ENCODE measurements around the gene ITLN2. TPM values are rescaled to one million over a fixed set of nuclear protein-coding genes. Genes with fewer than 3 reads are reported as not detected.

ITLN2 gene
- total and polyA plus RNA-seq, 11 donors = 0.15 to 4.1 (median 0.34) TPM; not detected in 7

DNA sequence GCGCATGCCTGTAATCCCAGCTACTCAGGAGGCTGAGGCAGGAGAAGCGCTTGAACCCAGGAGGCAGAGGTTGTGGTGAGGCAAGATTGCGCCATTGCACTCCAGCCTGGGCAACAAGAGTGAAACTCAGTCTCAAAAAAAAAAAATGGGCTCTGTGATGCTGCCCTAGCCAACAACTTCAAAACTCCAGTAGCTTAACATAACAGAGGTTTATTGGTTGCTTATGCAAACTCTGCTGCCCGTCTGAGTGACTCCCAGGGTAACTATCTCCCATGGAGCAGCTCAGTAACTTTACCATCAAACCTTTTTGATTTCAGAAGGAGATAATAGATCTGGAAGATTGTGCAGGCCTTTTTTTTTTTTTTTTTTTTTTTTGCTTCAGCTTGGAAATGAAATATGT lies 18.9 kb upstream of the ITLN2 start:
- no peaks in the 10 kb centered on the region for H3K4me1 ChIP-seq
- TF ChIP-seq, protein P1, sequence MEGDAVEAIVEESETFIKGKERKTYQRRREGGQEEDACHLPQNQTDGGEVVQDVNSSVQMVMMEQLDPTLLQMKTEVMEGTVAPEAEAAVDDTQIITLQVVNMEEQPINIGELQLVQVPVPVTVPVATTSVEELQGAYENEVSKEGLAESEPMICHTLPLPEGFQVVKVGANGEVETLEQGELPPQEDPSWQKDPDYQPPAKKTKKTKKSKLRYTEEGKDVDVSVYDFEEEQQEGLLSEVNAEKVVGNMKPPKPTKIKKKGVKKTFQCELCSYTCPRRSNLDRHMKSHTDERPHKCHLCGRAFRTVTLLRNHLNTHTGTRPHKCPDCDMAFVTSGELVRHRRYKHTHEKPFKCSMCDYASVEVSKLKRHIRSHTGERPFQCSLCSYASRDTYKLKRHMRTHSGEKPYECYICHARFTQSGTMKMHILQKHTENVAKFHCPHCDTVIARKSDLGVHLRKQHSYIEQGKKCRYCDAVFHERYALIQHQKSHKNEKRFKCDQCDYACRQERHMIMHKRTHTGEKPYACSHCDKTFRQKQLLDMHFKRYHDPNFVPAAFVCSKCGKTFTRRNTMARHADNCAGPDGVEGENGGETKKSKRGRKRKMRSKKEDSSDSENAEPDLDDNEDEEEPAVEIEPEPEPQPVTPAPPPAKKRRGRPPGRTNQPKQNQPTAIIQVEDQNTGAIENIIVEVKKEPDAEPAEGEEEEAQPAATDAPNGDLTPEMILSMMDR (IDR thresholded peaks at IDR 0.05) = no peak
- no peak for TF ChIP-seq POLR2A (IDR thresholded peaks at IDR 0.05)
- DNase-seq (no peak), ATAC-seq (no peak)
- H3K4me3 ChIP-seq = no peak overlapping the region
- WGBS, 4 donors = 83 to 91% (median 87%) methylated on average over 4 of the region's 4 CpGs
- peaks cover 0 to 15% (median 3%) of the 10 kb centered on the region in 9 donors for H3K27me3 ChIP-seq
- H3K9me3 ChIP-seq = no peaks in the 10 kb centered on the region
- no peaks in the 10 kb centered on the region for H3K36me3 ChIP-seq
- no peak overlapping the region for H3K27ac ChIP-seq
- intact Hi-C loops (cut with DNase I) = no loop called here

DNA sequence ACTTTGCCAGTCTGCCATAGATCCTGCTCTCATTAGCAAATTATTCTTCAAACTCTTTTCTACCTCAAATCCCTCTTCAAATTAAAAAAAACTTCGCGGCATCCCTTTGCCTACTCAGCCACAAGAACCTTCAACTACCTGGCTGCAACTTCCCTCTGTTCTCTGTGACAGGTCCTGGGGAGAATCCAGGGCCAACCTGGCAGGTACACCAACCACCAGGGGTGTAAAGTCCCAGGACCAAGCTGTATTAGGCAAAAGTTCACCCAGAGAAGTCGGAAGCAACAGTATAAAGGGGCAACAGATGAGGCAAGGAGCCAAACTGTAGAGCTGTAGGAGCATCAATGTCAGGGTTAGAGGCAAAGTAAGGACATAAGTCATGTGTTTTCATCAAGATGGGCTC lies 18.3 kb upstream of the ITLN2 start:
- intact Hi-C loops (cut with DNase I) = no loop called here
- no peak overlapping the region for H3K4me3 ChIP-seq
- WGBS, 4 donors = 46 to 80% (median 52%) methylated on average over 3 of the region's 3 CpGs
- no peak for TF ChIP-seq POLR2A (IDR thresholded peaks at IDR 0.05)
- TF ChIP-seq, protein P1 (IDR thresholded peaks at IDR 0.05) = no peak
- DNase-seq = no peak
- no peak for ATAC-seq
- no peaks in the 10 kb centered on the region for H3K4me1 ChIP-seq
- H3K27me3 ChIP-seq = peaks cover 0 to 14% (median 3%) of the 10 kb centered on the region in 9 donors
- no peak overlapping the region for H3K27ac ChIP-seq
- H3K36me3 ChIP-seq = no peaks in the 10 kb centered on the region
- H3K9me3 ChIP-seq = no peaks in the 10 kb centered on the region

DNA sequence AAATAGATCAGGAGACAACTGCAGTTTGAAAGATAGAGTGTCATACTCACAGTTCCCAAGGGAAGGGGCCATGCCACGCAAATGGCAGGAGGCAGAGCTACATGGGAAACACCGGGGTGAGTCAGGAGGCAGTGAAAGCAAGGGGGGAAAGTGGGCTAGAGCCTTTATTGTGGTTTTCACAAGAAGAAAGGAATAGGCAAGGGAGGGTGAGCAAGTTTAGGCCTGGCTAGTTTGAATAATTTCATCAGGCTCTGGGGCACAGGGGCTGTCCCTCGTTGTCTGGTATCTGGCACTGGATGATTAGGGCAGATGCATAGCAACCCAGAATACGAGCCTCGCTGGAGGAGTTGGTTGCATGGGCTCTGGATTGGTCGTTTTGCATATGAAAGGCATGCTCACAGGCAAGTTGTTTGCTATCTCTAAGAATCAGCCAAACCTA lies 17.0 kb upstream of the ITLN2 start:
- H3K4me1 ChIP-seq = no peaks in the 10 kb centered on the region
- WGBS, 4 donors = 34 to 47% (median 41%) methylated on average over 6 of the region's 6 CpGs
- H3K36me3 ChIP-seq = no peaks in the 10 kb centered on the region
- no peak overlapping the region for H3K4me3 ChIP-seq
- TF ChIP-seq, protein P1 (IDR thresholded peaks at IDR 0.05) = no peak
- TF ChIP-seq POLR2A (IDR thresholded peaks at IDR 0.05) = no peak
- H3K27ac ChIP-seq = no peak overlapping the region
- intact Hi-C loops (cut with DNase I) = no loop called here
- DNase-seq (no peak), ATAC-seq (no peak)
- peaks cover 0 to 9% (median 0%) of the 10 kb centered on the region in 9 donors for H3K27me3 ChIP-seq
- H3K9me3 ChIP-seq = no peaks in the 10 kb centered on the region

DNA sequence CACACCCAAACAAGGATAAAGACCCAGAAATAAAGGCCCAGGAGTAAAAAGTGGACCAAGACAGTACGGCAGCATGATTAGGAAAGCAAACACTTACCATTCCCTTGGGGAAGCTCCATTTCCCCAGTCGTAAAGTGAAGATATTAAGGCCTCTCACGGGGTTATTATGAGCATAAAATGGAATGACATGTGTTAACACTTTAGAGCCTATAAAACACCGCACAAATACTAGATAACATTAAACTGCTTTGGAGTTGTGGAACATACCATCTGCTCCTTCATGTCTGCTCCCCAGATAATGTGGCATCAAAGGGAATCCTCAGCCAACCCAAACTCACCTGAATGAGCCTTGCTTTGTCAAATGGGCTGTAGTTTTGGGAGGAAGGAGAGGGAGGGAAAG lies 8.9 kb upstream of the ITLN2 start:
- intact Hi-C loops (cut with DNase I) = no loop called here

More for the DNA sequence above, 8.9 kb upstream of the ITLN2 start:
- Histone ChIP-seq H3K27ac (no peak overlapping the region), H3K9me3 (no peaks in the 10 kb centered on the region), H3K27me3 (no peaks in the 10 kb centered on the region), H3K4me1 (no peaks in the 10 kb centered on the region), H3K4me3 (no peak overlapping the region), H3K36me3 (no peaks in the 10 kb centered on the region)
- ATAC-seq (no peak), DNase-seq (no peak)
- TF ChIP-seq, protein P1 (IDR thresholded peaks at IDR 0.05) = no peak
- TF ChIP-seq POLR2A (IDR thresholded peaks at IDR 0.05) = no peak
- 26 to 71% (median 43%) methylated on average over 4 of the region's 4 CpGs for WGBS, 4 donors
